ENCODE measurements around the gene LIG4. TPM values are rescaled to one million over a fixed set of nuclear protein-coding genes. Genes with fewer than 3 reads are reported as not detected.

The LIG4 gene
- total and polyA plus RNA-seq, 4 donors = 4.3 to 9.5 (median 5.2) TPM

GRCh38 chr13:108194435-108194936 is 20.9 kb downstream of the LIG4 start (continued):
- TF ChIP-seq ZBTB33 (IDR thresholded peaks at IDR 0.05) (no peak), SP1 (IDR thresholded peaks at IDR 0.05) (no peak), CTCF (IDR thresholded peaks at IDR 0.05; ENCODE audit: low read depth, low read length, missing input control) (no peak), JUND (IDR thresholded peaks at IDR 0.05) (no peak), HNF4A (conservative IDR thresholded peaks at IDR 0.05) (no peak)

- TF ChIP-seq FOXA1 (IDR thresholded peaks at IDR 0.05) (no peak), TAF1 (conservative IDR thresholded peaks at IDR 0.05) (no peak), RXRA (IDR thresholded peaks at IDR 0.05) (no peak), JUND (IDR thresholded peaks at IDR 0.05) (no peak), YY1 (IDR thresholded peaks at IDR 0.05) (no peak), MAX (IDR thresholded peaks at IDR 0.05) (no peak), HNF4A (conservative IDR thresholded peaks at IDR 0.05) (no peak), CTCF (IDR thresholded peaks at IDR 0.05; ENCODE audit: low read depth, low read length, missing input control) (no peak), RAD21 (IDR thresholded peaks at IDR 0.05) (no peak), SP1 (IDR thresholded peaks at IDR 0.05) (no peak), HNF4G (IDR thresholded peaks at IDR 0.05) (no peak), REST (IDR thresholded peaks at IDR 0.05) (no peak), ZBTB33 (IDR thresholded peaks at IDR 0.05) (no peak), FOXA2 (IDR thresholded peaks at IDR 0.05) (no peak)
- DNase-seq (ENCODE audit: low spot score) = no peak
- Histone ChIP-seq H3K9ac (ENCODE audit: low read depth in 1 of 2, low read length in 2 of 2) (no peak overlapping the region), H3K36me3 (ENCODE audit: control insufficient read depth in 4 of 4, insufficient read depth in 3 of 4, low read depth in 1 of 4, low read length in 3 of 4) (no peaks in the 10 kb centered on the region), H3K27me3 (ENCODE audit: control insufficient read depth in 4 of 4, insufficient read depth in 4 of 4, low read length in 3 of 4) (no peaks in the 10 kb centered on the region), H3K4me1 (ENCODE audit: control insufficient read depth in 4 of 4, insufficient read depth in 4 of 4, low read length in 3 of 4) (no peaks in the 10 kb centered on the region), H3K9me3 (ENCODE audit: control insufficient read depth in 4 of 4, low read length in 3 of 4) (peaks cover 0 to 6% (median 3%) of the 10 kb centered on the region in 4 donors), H3K4me3 (ENCODE audit: low read depth in 1 of 3, low read length in 3 of 3) (no peak overlapping the region), H3K27ac (ENCODE audit: low read depth in 1 of 2, low read length in 2 of 2) (no peak overlapping the region)
Measured at GRCh38 chr13:108193806-108194205, 21.5 kb downstream of the LIG4 start.
